Astrocyte (in vitro differentiated cells and primary cell): ENCODE results near the gene USP31. TPM values are rescaled to one million over a fixed set of nuclear protein-coding genes. Genes with fewer than 3 reads are reported as not detected.
"Not testable (repeated sequence)": the region's sequence is repeated elsewhere in the genome, so short reads cannot be mapped to it uniquely, and the experiment has no call there.

Experiments
- DNase-seq: peaks from one replicate; pipeline ENCODE4 v3.0.0-alpha.2; 2010; ENCODE audit warnings: low read depth
- FAIRE-seq: peaks from 2 replicates; lab custom pipeline; 2011; peaks lifted over from hg19 to GRCh38; lab: Jason Lieb, UNC
- H2AFZ ChIP-seq: 2 replicates; pipeline ENCODE4 v1.6.0; 2012; ENCODE audit warnings: low read depth, low read length, inconsistent platforms
- H3K27ac ChIP-seq: 2 replicates; pipeline ENCODE4 v1.5.1; 2011; ENCODE audit warnings: low read depth, low read length, inconsistent platforms
- H3K27me3 ChIP-seq: 2 replicates; pipeline ENCODE4 v1.6.0; 2011; ENCODE audit warnings: low read length, inconsistent platforms; ENCODE audit not compliant: insufficient read depth
- H3K36me3 ChIP-seq: 2 replicates; pipeline ENCODE4 v1.5.1; 2011; ENCODE audit warnings: low read length, inconsistent platforms; ENCODE audit not compliant: insufficient read depth
- H3K4me1 ChIP-seq: 2 replicates; pipeline ENCODE4 v1.5.1; 2011; ENCODE audit warnings: low read length, inconsistent platforms; ENCODE audit not compliant: insufficient read depth
- H3K4me2 ChIP-seq: 2 replicates; pipeline ENCODE4 v1.6.0; 2012; ENCODE audit warnings: low read length, inconsistent platforms
- H3K4me3 ChIP-seq: 2 replicates; pipeline ENCODE4 v1.5.1; 2011; ENCODE audit warnings: low read depth, mild to moderate bottlenecking, low read length, inconsistent platforms; ENCODE audit not compliant: insufficient read depth
- H3K79me2 ChIP-seq: 2 replicates; pipeline ENCODE4 v1.6.0; 2012; ENCODE audit warnings: mild to moderate bottlenecking, low read length, inconsistent platforms; ENCODE audit not compliant: insufficient read depth
- H3K9ac ChIP-seq: 2 replicates; pipeline ENCODE4 v1.6.0; 2012; ENCODE audit warnings: mild to moderate bottlenecking, low read length, inconsistent platforms
- H3K9me3 ChIP-seq: 2 replicates; pipeline ENCODE4 v1.5.1; 2012; ENCODE audit warnings: low read depth, mild to moderate bottlenecking, low read length, inconsistent platforms; ENCODE audit not compliant: insufficient read depth
- H4K20me1 ChIP-seq: 2 replicates; pipeline ENCODE4 v1.6.0; 2012; ENCODE audit warnings: low read length, inconsistent platforms; ENCODE audit not compliant: insufficient read depth
- H3K27ac Mint-ChIP-seq: one replicate; pipeline ENCODE4 v1.8.0; 2021; ENCODE audit warnings: mild to moderate bottlenecking, mixed read lengths; ENCODE audit not compliant: unreplicated experiment
- H3K27me3 Mint-ChIP-seq: one replicate; pipeline ENCODE4 v1.8.0; 2021; ENCODE audit warnings: low read depth, mixed read lengths; ENCODE audit not compliant: unreplicated experiment
- H3K36me3 Mint-ChIP-seq: one replicate; pipeline ENCODE4 v1.8.0; 2021; ENCODE audit warnings: low read depth, mixed read lengths; ENCODE audit not compliant: unreplicated experiment
- H3K4me1 Mint-ChIP-seq: one replicate; pipeline ENCODE4 v1.8.0; 2021; ENCODE audit warnings: low read depth, mixed read lengths; ENCODE audit not compliant: unreplicated experiment
- H3K4me3 Mint-ChIP-seq: one replicate; pipeline ENCODE4 v1.8.0; 2021; ENCODE audit warnings: mild to moderate bottlenecking, moderate library complexity, mixed read lengths; ENCODE audit not compliant: unreplicated experiment
- H3K9me3 Mint-ChIP-seq: one replicate; pipeline ENCODE4 v1.8.0; 2021; ENCODE audit warnings: mild to moderate bottlenecking, mixed read lengths; ENCODE audit not compliant: unreplicated experiment
- EZH2 ChIP-seq: IDR thresholded peaks from 2 replicates; pipeline ENCODE4 v1.6.1; 2012; ENCODE audit warnings: mild to moderate bottlenecking, low read length, inconsistent platforms; ENCODE audit not compliant: insufficient read depth
- total RNA-seq: library from RNA; stranded (reverse); gene quantifications from 2 replicates; pipeline ENCODE4 v1.2.1, GENCODE V29; 2021
- TF ChIP-seq, protein P1 (sequence below): IDR thresholded peaks from 2 replicates; pipeline ENCODE4 v1.5.1; 2011; ENCODE audit warnings: low read depth, mild to moderate bottlenecking, inconsistent platforms, low read length, moderate library complexity; ENCODE audit not compliant: insufficient read depth

USP31 gene
- total RNA-seq, 1 donor from 2014 or later: 9.4 TPM

DNA sequence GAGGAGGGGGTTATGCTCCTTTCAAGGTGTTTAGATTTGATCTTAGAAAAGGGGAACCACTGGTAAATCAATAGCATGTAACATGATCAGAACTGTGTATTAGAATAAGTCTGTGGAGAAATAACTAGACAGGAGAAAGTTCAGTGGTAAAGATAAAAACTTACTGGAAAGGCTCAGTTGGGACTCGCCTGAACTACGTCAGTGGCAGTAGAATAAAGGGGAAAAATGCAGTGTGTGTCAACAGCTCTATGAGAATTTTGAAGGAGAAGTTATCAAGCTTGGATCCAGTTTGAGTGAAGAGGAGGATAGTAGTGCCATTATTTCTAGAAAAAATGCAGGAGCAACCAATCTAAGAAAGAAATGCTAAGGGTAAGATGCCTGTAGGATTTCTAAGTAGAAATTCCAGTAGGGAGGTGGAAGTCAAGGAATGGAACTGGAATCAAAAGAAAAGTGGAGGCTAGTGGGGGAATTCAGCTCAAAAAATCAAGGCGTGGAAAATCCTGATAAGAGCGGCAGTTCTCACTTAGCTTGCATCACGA lies 48.2 kb downstream of the USP31 start:
- H3K4me3 ChIP-seq: no peak overlapping the region
- Mint-ChIP-seq H3K27ac (no peak overlapping the region), H3K27me3 (no peaks in the 10 kb centered on the region), H3K4me3 (no peak overlapping the region), H3K9me3 (peaks cover 4% of the 10 kb centered on the region), H3K36me3 (peaks cover 13% of the 10 kb centered on the region), H3K4me1 (peaks cover 2% of the 10 kb centered on the region)
- DNase-seq (no peak), FAIRE-seq (no peak)
- H3K4me1 ChIP-seq: no peaks in the 10 kb centered on the region
- H3K9me3 ChIP-seq: no peaks in the 10 kb centered on the region
- H3K27me3 ChIP-seq: no peaks in the 10 kb centered on the region
- H3K36me3 ChIP-seq: peaks cover 5% of the 10 kb centered on the region
- no peak overlapping the region for H3K9ac ChIP-seq
- no peaks in the 10 kb centered on the region for H3K79me2 ChIP-seq
- H3K4me2 ChIP-seq: no peak overlapping the region
- H3K27ac ChIP-seq: no peak overlapping the region
- TF ChIP-seq, protein P1, sequence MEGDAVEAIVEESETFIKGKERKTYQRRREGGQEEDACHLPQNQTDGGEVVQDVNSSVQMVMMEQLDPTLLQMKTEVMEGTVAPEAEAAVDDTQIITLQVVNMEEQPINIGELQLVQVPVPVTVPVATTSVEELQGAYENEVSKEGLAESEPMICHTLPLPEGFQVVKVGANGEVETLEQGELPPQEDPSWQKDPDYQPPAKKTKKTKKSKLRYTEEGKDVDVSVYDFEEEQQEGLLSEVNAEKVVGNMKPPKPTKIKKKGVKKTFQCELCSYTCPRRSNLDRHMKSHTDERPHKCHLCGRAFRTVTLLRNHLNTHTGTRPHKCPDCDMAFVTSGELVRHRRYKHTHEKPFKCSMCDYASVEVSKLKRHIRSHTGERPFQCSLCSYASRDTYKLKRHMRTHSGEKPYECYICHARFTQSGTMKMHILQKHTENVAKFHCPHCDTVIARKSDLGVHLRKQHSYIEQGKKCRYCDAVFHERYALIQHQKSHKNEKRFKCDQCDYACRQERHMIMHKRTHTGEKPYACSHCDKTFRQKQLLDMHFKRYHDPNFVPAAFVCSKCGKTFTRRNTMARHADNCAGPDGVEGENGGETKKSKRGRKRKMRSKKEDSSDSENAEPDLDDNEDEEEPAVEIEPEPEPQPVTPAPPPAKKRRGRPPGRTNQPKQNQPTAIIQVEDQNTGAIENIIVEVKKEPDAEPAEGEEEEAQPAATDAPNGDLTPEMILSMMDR: no peak
- no peak for TF ChIP-seq EZH2
- no peak overlapping the region for H2AFZ ChIP-seq
- peaks cover 11% of the 10 kb centered on the region for H4K20me1 ChIP-seq

DNA sequence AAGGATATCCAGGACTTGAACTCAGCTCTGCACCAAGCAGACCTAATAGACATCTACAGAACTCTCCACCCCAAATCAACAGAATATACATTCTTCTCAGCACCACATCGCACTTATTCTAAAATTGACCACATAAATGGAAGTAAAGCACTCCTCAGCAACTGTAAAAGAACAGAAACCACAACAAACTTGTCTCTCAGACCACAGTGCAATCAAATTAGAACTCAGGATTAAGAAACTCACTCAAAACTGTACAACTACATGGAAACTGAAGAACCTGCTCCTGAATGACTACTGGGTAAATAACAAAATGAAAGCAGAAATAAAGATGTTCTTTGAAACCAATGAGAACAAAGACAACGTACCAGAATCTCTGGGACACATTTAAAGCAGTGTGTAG lies 52.8 kb downstream of the USP31 start:
- peaks cover 13% of the 10 kb centered on the region for H3K36me3 Mint-ChIP-seq
- not testable (repeated sequence) for H3K4me3 Mint-ChIP-seq, DNase-seq, H3K9me3 Mint-ChIP-seq, H4K20me1 ChIP-seq, H3K27ac ChIP-seq, H3K4me3 ChIP-seq, H3K36me3 ChIP-seq, H3K4me2 ChIP-seq, H3K4me1 Mint-ChIP-seq, H3K4me1 ChIP-seq, H2AFZ ChIP-seq, H3K27me3 ChIP-seq, H3K79me2 ChIP-seq, H3K27ac Mint-ChIP-seq, H3K9ac ChIP-seq, FAIRE-seq, H3K27me3 Mint-ChIP-seq, H3K9me3 ChIP-seq

DNA sequence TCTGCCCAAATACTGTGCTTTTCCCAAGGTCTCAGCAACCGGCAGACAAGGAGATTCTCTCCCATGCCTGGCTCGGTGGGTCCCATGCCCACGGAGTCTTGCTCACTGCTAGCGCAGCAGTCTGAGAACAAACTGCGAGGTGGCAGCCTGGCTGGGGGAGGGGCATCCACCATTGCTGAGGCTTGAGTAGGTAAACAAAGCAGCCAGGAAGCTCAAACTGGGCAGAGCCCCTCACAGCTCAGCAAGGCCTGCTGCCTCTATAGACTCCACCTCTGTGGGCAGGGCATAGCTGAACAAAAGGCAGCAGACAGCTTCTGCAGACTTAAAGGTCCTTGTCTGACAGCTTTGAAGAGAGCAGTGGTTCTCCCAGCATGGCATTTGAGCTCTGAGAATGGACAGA lies 55.1 kb downstream of the USP31 start:
- H3K4me1 Mint-ChIP-seq, H2AFZ ChIP-seq, H3K79me2 ChIP-seq, H3K4me3 Mint-ChIP-seq, H3K36me3 ChIP-seq, H3K27ac Mint-ChIP-seq, H3K9me3 ChIP-seq, H3K4me2 ChIP-seq, H3K4me3 ChIP-seq, H3K27ac ChIP-seq, H3K9me3 Mint-ChIP-seq, H3K9ac ChIP-seq, DNase-seq, H3K4me1 ChIP-seq, FAIRE-seq, H3K27me3 Mint-ChIP-seq, H3K27me3 ChIP-seq, H4K20me1 ChIP-seq: not testable (repeated sequence)
- H3K36me3 Mint-ChIP-seq: peaks cover 13% of the 10 kb centered on the region

DNA sequence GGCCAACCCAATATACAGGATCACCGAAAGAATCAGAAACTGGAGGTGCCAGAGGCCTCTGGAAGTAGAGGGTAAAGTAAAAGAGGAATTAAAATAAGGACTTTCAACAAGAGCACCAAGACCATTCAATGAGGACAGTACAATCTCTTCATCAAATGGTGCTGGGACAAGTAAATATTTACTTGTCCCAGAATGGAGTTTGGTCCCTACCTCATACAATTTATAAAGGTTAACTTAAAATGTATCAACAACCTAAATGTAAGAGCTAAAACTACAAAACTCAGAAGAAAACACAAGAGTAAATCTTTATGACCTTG lies 56.5 kb downstream of the USP31 start:
- Mint-ChIP-seq H3K36me3 (peaks cover 12% of the 10 kb centered on the region), H3K4me3 (no peak overlapping the region), H3K4me1 (peaks cover 3% of the 10 kb centered on the region), H3K27me3 (no peaks in the 10 kb centered on the region), H3K27ac (no peak overlapping the region), H3K9me3 (no peaks in the 10 kb centered on the region)
- Histone ChIP-seq H3K4me3 (no peak overlapping the region), H3K27me3 (no peaks in the 10 kb centered on the region), H3K4me2 (no peak overlapping the region), H3K4me1 (no peaks in the 10 kb centered on the region), H3K36me3 (no peaks in the 10 kb centered on the region), H4K20me1 (peaks cover 5% of the 10 kb centered on the region), H3K9ac (no peak overlapping the region), H3K79me2 (no peaks in the 10 kb centered on the region), H3K27ac (no peak overlapping the region), H2AFZ (no peak overlapping the region), H3K9me3 (no peaks in the 10 kb centered on the region)
- DNase-seq (no peak), FAIRE-seq (no peak)
- TF ChIP-seq EZH2: no peak
- TF ChIP-seq, protein P1: no peak
